DMS 273 treated with DMSO at 0.1 percent for 48 hours (cell line): ENCODE data around the gene TTC17.
"Not testable (repeated sequence)": the region's sequence is repeated elsewhere in the genome, so short reads cannot be mapped to it uniquely, and the experiment has no call there.

Experiments
- DNase-seq: peaks from one replicate; lab custom pipeline; 2025; lab: John Stamatoyannopoulos, UW

TTC17 gene

DNA sequence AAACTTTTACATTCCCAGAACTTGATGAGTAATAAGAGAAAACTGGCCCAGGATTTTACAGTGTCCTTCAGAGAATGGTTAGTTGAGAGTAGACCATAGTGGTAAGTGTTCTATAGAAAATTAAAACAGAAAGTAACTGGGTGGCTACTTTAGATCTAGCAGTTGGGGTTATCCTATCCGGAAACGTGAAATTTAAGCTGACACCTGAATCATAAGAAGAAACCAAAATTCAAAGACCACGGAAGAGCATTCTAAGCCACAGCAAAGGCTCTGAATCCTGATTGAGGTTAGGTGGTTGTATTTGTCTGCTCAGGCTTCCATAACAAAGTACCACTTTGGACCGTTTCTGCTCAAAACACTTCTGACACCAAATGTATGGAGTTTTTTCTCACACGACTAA lies 34.0 kb downstream of the TTC17 start:
- no peak for DNase-seq

DNA sequence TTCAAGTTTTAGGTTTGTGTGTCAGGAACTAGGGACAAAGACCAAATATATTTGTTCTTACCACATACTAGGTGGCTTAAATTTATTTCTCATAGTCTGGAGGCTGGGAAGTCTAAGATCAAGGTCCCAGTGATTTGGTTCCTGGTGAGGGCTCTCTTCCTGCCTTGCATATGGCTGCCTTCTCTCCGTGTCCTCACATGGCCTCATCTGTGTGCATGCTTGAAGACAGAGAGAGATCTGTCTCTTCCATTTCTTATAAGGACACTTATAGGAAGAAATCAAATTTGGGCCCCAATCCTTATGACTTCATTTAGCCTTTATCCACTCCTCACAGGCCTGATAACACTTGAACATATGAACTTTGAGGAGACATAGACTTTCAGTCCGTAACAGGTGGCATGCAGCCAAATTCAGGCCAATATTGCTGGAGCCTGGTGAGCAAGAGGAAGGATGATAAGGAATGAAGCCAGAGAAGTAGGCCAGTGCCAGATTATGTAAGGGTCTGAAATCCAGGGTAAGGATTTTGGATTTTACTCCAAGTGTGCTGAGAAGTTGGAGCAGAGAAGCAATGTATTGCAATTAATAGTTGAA lies 35.1 kb downstream of the TTC17 start:
- no peak for DNase-seq

DNA sequence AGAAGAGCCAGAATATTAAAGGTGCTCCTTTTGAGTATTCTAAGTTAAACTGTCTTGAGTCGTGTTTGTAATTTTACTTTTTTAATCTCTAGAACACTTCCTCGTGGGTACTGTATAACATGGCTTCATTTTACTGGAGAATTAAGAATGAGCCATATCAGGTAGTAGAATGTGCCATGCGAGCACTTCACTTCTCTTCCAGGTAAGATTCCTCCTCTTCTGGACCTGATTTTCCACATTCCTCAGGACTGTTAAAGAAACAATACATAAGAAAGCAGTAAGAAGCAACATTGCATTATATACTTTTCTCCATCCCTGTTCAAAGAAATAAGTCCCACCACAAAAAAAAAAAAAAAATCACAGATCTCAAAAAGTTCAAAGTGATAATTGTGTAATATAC lies 37.9 kb downstream of the TTC17 start:
- no peak for DNase-seq

DNA sequence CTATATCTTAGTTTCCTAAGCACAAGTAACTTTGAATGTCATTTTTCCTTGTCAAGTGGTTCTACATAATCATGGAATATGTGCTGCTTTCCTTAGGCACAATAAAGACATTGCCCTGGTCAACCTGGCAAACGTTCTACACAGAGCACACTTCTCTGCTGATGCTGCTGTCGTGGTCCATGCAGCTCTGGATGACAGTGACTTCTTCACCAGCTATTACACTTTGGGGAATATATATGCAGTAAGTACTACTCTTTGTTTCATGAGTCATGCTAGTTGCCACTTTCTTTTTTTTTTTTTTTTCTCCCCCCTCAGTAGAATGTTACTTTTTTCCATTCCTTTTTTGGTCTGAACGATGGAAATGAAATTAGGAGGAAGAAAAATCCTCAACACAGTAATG lies 38.5 kb downstream of the TTC17 start:
- DNase-seq: no peak

DNA sequence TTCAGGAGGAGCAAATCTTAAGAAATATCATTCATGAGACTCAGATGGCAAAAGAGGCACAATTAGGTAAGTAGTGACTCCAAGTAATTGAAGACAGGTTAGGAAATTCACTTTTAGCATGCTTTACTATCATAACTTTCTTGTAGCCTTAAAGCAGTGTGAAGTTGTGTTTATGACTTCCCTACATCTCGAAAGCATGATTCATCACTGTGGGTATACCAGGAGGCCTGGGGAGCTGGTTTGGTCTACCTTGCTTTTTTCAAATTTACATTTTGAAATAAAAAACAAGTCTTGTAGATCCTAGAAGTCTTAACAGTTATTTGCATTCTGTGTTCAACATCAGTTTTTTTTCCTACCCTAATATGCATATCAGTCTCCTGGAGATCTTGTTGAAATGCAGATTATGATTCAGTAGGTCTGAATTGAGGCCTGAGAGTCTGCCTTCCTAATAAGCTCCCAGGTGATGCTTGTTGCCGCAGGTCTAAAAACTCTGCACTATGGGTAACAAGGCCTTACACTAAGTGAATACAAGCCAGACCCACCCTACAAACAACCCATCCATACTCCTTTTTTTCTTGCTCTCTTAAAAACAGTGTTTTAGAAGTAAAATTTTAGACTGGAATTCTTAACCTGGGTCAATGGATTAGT lies 41.4 kb downstream of the TTC17 start:
- DNase-seq: no peak

DNA sequence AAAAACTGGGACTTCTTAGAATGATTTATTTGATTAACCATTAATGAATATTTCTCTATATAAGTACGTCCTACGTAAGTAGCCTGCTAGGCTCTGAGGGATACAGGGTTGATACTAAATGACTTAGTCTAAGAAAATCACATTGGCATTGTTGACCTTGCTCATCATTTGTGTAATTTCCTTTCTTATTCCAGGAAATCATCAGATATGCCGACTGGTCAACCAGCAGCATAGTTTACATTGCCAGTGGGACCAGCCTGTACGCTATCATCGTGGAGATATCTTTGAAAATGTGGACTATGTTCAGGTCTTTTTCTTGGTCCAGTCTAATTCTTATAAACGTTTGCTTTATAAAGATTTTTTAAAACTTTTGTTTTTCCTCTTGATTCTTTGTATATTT lies 42.5 kb downstream of the TTC17 start:
- no peak for DNase-seq

DNA sequence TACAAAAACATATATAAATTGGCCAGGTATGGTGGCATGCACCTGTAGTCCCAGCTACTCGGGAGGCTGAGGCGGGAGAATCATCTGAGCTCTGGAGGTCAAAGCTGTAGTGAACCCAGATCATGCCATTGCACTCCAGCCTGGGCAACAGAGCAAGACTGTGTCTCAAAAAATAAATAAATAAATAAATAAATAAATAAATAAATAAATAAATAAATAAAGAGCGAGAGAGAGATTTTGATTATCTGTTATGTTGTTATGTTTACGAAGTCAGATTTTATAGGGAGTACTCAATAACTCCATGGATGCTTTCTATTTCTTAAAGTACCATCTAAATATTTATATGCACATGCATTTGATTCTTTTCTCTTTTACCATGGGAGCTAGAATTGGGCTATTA lies 43.1 kb downstream of the TTC17 start:
- not testable (repeated sequence) for DNase-seq

DNA sequence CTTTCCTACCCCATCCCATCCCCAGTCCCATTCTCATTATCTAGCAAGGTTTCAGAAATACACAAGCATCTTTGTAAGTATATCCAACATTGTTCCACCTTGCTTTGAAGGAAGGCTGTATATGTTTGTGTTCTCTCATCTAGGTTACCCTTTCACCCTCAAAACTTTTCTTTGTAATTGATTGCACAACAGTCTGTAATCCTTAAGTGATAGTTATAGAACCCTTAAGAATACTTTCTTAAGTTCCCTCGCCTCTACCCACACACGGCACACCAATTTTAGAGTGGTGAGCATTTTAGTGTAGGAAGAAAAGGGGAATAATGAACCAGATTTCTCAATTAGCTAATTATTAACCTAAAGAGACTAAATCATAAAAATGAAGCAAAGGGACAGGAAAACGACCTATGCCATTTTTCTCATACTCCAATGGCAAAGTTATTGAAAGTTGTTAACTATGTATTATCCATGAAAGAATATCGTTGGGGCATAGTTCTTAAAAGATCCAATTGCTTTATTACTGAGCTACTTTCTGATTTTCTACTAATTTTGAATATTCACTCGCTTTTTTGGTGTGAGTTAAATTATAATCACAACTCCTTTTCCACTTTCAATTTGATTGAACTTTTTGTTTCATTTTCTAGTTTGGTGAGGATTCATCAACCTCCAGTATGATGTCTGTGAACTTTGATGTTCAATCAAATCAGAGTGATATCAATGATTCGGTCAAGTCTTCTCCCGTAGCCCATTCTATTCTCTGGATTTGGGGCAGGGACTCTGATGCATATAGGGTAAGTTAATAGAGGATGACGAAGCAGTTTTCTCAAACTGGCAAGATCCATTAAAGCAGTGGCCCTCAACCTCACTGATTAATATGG lies 44.9 kb downstream of the TTC17 start:
- no peak for DNase-seq

DNA sequence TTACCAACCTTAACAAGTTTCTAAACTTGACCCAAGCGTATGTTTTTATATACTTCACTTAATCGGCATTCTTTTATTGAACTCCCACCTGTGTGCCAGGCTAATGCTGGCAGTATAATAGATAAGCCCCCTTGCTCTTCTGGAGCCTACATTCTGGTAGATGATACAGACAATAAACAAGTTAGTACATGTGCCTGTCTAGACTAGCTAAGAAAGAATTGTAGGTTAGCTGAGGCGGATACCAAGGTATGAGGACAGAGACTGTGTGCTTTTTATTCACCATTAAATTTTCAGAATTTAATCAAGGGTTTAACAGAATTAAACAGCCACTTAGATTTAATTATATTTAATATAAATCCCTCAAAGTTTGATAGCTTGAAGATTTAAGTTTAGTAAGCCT lies 45.7 kb downstream of the TTC17 start:
- DNase-seq: no peak

DNA sequence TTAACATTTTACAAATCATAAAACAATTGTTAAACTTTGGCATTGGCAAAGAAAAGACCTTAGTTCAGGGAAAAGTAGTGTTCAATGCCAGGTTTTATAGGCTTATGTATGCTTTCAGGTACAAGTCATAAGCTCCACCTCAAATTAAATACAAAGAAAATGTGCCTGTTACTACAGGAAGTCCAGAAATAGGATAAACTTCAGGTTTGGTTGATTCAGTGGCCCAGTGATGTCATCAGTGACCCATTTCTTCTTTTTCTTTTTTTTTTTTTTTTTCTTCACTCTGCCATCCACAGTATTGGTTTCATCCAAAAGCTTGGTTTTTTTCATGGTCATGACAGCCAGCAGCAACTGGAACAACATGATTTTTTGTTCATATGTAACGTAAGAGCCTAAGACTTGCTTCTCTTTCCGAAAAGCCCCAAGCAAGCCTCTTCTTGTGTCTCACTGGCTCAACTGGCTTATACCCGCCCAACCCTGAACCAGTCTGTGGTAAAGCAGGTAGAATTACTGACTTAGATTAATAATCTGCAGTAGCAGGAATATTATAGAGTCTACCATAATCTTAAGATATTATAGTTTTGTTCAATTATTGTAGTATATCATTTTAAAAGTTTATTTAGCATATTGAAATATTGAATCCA lies 46.2 kb downstream of the TTC17 start:
- DNase-seq: no peak

DNA sequence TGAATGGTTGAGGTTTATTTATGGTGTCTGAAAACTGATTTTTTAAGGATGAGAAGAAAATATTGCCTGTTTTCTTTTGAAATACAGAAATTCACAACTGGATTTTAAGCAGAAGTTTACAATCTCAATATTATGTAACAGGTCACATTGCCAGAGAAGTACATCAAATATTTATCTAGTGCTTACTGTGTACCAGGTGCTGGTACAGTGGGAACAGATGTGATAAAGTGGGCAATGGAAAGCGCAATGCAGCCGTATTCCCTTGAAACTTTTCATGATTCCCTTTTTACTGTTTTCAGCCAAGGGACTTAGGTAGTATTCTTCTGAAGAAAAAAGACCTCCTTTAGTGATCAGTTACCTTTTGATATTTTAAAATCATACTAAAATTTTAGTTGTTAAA lies 49.6 kb downstream of the TTC17 start:
- DNase-seq: no peak

DNA sequence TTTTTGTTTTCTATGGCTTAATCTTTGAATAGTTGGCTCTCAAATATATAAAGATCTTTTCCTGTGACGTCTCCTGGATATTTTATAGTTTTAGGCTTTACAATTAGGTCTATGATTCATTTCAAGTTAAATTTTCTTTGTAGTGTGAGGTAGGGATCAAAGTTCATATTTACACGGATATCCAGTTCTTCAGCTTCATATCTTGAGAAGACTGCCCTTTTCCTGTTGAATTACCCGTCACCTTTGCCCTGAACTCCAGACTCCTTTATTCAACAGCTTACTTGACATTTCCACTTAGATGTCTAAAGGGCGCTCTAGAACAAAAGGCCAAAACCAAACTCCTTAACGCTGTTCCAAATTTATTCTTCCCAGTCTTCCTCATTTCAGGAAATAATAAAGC lies 51.7 kb downstream of the TTC17 start:
- no peak for DNase-seq

DNA sequence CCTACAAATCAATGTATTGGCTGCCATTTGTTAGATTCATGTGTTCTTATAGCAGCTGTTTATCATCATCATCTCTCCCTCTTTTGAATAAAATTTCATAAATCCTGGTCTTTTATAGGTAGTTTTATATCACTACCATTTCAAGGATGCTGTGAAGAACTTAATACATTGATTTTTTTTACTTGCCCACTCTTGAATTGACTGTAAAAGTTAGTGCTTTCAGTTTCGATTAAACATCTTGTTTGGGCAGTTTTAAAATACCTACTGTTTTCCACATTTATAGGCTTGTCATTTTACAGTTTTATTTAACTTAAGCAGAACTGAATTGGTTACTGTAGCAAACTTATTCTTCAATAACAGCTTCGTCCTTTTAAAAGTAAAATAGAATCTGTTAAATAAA lies 59.5 kb downstream of the TTC17 start:
- no peak for DNase-seq

DNA sequence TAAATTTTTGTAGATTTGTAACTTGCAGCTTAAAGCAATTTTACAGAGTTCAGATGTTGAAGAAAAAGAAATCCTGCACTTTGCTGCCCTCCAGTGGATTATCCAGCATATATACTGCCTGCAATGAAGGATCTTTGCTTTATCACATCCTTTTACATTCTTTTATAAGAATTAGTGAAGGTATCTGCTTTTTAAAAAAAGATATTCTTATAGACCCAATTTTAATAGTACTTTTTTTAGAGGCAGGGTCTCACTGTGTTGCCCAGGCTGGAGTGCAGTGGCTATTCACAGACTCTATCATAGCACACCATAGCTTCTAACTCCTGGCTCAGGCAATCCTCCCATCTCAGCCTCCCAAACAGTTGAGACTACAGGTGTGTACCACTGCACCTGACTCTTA lies 60.7 kb downstream of the TTC17 start:
- DNase-seq: no peak

DNA sequence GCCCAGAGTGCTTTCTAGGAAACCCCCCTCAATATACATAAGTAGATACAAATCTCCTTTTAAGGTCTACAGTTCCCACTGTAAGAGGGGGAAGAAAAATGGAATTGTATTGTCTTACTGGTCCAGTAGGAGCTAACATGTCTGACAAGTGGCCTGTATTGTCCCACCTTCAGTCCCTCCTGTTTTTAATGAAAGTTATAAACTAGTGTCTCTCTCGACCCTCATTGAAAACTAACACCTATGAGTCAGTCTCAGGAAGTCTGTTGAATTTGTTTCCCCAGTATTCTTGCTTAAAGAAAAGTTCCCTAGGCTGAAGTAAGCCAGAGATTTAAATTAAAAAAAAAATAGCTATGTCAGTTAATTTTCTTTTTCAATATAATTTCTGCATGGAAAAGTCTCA lies 69.3 kb downstream of the TTC17 start:
- DNase-seq: no peak

DNA sequence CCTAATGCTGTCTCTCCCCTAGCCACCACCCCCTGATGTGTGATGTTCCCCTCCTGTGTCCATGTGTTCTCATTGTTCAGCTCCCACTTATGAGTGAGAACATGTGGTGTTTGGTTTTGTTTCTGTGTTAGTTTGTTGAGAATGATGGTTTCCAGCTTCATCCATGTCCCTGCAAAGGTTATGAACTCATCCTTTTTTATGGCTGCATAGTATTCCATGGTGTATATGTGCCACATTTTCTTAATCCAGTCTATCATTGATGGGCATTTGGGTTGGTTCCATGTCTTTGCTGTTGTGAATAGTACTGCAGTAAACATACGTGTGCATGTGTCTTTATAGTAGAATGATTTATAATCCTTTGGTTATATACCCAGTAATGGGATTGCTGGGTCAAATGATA lies 72.2 kb downstream of the TTC17 start:
- not testable (repeated sequence) for DNase-seq

DNA sequence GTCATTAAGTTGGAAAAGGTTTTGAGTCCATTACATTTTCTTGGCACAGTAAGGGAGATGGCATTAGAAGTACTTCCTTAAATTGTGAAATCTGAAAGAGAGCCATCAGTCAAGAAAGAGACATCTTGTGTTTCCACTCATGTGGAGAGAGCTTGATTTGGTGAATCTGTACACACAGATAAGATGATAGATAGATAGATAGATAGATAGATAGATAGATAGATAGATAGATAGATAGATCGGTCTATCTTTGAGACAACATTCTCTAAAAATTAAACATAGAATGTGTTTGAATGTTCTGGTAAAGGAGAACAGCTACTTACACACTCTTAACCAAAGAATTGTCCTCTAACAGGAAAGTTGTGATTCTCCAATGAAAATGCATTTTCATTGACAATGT lies 76.2 kb downstream of the TTC17 start:
- DNase-seq: no peak

DNA sequence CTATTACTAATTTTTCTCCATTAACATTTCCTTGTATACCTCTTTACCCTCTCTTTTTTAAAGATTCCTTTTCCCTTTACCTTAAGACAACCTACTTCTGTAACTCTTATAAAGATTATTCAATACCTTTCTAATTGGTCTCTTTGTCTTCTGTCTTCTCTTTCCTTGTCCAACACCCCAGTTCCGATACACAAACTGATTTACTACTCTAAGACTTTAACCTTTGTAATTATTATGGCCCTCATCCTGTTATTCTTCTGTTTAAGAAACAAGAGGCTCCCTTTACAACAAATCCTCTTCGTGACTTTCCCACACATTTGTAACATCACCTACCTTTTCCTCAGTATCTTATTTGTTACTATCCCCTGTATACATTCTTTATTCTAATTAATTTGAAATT lies 81.8 kb downstream of the TTC17 start:
- DNase-seq: no peak

DNA sequence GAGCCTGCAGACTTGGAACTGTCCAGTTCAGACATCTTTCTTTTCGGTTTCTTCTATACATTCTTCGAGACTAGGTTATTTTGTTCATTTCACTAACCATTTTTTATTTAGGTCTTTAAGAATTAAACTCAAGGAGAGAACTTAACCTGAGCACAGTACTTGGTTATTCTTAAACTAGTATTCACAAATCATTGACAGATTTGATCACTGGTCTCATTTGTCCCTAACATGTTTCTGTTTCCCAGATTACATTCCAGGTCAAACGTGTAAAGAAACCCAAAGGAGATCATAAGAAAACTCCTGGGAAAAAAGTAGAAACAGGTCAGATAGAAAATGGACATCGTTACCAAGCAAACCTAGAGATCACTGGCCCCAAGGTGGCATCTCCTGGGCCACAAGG lies 85.1 kb downstream of the TTC17 start:
- DNase-seq: no peak

DNA sequence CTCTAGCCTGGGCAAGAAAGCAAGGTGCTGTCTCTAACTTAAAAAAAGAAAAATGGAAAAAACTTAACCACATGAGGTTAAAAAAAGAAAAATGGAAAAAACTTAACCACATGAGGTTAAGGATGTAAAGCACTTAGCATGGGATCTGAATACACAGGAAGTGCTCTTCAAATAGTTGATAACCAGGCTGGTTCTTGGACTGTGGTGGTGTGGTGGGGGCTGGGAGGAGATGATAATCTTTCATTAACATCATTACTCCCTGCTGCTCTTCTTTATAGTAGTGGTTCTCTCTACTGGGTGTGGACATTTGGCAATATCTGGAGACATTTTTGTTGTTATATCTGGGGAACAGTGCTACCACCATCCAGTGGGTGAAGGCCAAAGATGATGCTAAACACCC lies 88.4 kb downstream of the TTC17 start:
- no peak for DNase-seq

DNA sequence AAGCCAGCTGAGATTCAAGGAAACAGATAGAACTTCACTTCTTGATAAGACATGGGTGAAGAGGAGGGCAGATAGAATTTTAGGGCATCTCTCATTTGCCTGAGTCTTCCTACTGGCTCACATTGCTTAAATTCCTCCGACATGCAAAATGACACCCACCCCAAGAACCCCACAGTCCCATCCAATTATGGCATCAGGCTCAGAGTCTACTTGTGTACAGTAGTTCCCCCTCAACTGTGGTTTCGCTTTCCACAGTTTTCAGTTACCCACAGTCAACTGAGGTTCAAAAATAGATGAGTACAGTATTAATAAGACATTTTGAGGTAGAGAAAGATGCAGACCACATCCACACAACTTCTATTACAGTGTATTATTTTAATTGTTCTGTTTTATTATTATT lies 99.8 kb downstream of the TTC17 start:
- DNase-seq: no peak

DNA sequence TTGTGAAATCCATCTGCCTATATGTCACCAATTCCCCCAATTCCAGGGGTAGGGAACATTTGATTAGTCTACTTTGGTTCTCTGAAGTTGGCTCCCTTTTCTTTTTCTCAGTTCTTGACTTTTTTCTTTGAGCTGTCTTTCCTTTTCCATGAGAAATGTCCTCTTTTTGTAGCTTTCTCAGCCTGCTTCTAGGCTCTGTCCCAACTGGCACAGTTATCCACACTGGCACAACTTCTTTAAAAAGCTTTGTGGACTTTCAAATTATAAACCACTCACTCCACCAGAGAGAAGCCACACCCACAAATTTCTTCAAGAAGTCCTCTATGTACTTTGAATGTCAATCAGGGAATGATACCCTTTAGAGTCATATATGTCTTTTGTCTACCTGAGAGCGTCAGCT lies 100.5 kb downstream of the TTC17 start:
- no peak for DNase-seq

DNA sequence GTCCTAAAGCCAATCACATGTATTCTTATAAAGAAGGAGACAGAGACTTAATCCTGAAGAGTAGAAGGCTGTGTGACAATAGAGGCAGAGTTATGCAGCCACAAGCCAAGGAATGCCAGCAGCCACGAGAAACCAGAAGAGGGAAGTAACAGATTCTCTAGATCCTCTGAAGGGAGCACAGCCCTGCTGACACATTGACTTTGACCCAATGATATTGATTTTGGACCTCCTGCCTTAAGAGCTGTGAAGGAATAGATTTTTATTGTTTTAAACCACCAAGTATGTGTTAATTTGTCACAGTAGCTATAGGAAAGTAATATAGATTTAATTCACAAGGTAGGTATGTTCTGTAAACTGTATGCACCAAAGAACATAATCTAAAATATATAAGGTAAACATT lies 103.6 kb downstream of the TTC17 start:
- no peak for DNase-seq
